Stimulated activated CD8-positive, alpha-beta memory T cell treated with anti-CD3 and anti-CD28 coated beads, Interleukin-2, amount 100 ng/mL, for 1 hour (primary cell): Measurements from ENCODE around the gene METAP2.

Source experiments
- DNase-seq, 2 donors: peaks; one replicate each; pipeline ENCODE4 v3.0.0-alpha.2; 2020; ENCODE audit warnings: low read depth in 2 of 2

Gene METAP2

GRCh38 chr12:95549392-95550084, 75.6 kb downstream of the METAP2 start:
- no peak for DNase-seq

DNA sequence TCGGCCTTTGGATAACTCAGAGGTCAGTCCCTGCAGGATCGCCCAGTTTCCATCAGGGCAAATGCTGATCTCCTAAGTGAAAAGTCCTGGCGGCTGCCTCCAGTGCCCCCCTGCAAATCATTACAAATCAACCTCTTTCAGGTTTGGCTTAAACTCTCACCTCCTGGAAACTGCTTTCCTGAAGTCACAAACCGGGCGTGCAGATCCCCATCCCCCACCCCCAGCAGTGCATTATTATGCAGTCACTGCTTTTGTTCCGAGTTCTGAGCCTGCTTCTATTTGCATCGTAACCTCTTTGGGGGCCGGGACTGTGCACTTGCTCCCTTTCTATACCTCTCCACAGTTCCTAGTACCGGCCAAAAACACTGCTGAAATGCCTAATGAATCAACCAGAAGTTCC, 77.4 kb downstream of the METAP2 start, which contains the start of gene USP44:
Gene USP44, minus strand, starts transcription at position 172 of the 400 bp plus-strand sequence. CDS start 17,220 bp downstream, outside the sequence.
- no peak for DNase-seq

GRCh38 chr12:95551913-95552516, 78.1 kb downstream of the METAP2 start:
- no peak for DNase-seq

DNA sequence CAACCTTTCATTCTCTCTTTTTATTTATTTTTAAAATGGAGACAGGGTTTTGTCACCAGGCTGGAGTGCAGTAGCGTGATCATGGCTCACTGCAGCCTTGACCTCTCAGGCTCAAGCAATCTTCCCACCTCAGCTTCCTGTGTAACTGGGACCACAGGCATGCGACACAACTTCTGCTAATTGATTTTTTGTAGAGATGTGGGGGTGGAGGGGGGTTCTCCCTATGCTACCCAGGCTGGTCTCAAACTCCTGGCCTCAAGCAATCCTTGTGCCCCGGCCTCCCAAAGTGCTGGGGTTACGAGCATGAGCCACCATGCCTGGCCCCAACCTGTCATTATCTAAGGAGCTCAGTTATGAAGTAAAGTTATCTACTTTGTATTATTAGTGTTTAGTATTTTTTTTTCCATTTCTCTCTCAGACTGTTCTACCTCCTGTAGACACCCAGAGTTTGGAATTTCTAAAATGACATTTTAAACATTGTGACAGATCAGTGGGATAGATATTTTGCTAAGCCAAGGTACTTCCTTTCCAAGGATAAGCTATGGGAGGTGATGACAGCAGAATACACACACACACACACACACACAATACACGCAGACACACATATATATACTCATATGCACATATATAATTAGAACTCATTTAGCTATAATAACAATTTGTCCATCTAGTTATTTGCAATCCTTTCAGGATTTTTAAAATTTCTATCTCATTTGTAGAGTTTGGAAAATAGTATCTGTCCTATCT, 79.4 kb downstream of the METAP2 start:
- no peak for DNase-seq

- no peak for DNase-seq
Observed at GRCh38 chr12:95554532-95555071, 80.7 kb downstream of the METAP2 start.

DNA sequence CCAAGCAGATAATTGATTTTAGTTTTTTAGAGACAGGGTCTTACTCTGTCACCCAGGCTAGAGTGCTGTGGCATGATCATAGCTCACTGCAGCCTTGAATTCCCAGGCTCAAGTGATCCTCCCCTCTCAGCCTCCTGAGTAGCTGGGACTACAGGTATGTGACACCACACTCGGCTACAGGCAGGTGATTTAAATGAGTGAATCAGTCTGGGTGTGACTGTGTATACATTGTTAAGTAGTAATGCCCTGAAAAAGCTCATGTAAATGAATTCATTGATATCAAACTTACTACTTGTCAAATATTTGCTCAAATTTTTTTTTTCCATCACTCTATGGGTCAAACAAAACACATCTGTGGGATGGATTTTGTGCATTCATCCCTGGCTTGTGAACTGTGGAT, 83.7 kb downstream of the METAP2 start:
- no peak for DNase-seq
